NK-92 treated with Interleukin-12 subunit alpha and Interleukin-12 subunit beta, amount 100 ng/mL, for 24 hours (cell line): ENCODE measurements around the gene CAST.
"Not testable (repeated sequence)": the region's sequence is repeated elsewhere in the genome, so short reads cannot be mapped to it uniquely, and the experiment has no call there.

ENCODE experiments used
- DNase-seq: peaks from one replicate; lab custom pipeline; 2025; lab: John Stamatoyannopoulos, UW

Gene CAST

GRCh38 chr5:96783326-96783725 is 121.2 kb downstream of the CAST start:
- DNase-seq, result no peak

- DNase-seq, result no peak
Observed at GRCh38 chr5:96785326-96786109, 123.3 kb downstream of the CAST start.

GRCh38 chr5:96788112-96788749 is 126.1 kb downstream of the CAST start:
- DNase-seq, result no peak

- no peak for DNase-seq
Observed at GRCh38 chr5:96789794-96790330, 127.7 kb downstream of the CAST start.

GRCh38 chr5:96790961-96791504 is 128.9 kb downstream of the CAST start:
- no peak for DNase-seq

GRCh38 chr5:96794757-96795156 is 132.6 kb downstream of the CAST start:
- DNase-seq, result no peak

GRCh38 chr5:96795626-96796025 is 133.4 kb downstream of the CAST start:
- DNase-seq, result no peak

- no peak for DNase-seq
Observed at GRCh38 chr5:96796434-96796833, 134.3 kb downstream of the CAST start.

GRCh38 chr5:96801718-96802117 is 139.5 kb downstream of the CAST start:
- not testable (repeated sequence) for DNase-seq

- DNase-seq, result no peak
Observed at GRCh38 chr5:96807075-96807654, 145.0 kb downstream of the CAST start.

GRCh38 chr5:96808541-96808828 is 146.3 kb downstream of the CAST start:
- DNase-seq, result no peak

GRCh38 chr5:96808868-96809558 is 146.8 kb downstream of the CAST start:
- no peak for DNase-seq

- DNase-seq, result no peak
Observed at GRCh38 chr5:96809921-96810320, 147.7 kb downstream of the CAST start.

GRCh38 chr5:96812851-96813250 is 150.7 kb downstream of the CAST start:
- DNase-seq, result no peak

- no peak for DNase-seq
Observed at GRCh38 chr5:96814041-96814440, 151.9 kb downstream of the CAST start.

- DNase-seq, result peak; percentile 60
Observed at GRCh38 chr5:96816411-96816939, 154.3 kb downstream of the CAST start.

GRCh38 chr5:96816991-96817390 is 154.8 kb downstream of the CAST start:
- DNase-seq, result no peak

- no peak for DNase-seq
Observed at GRCh38 chr5:96817506-96817905, 155.3 kb downstream of the CAST start.

GRCh38 chr5:96818125-96818788 is 156.1 kb downstream of the CAST start:
- DNase-seq, result no peak

GRCh38 chr5:96819806-96820205 is 157.6 kb downstream of the CAST start:
- no peak for DNase-seq

- no peak for DNase-seq
Observed at GRCh38 chr5:96821260-96821916, 159.2 kb downstream of the CAST start.
